Ishikawa (cell line): Measurements from ENCODE around the gene CST6.

Source experiments
- EP300 ChIP-seq: IDR thresholded peaks from 2 replicates; pipeline ENCODE4 v1.6.1; 2012; ENCODE audit warnings: borderline replicate concordance
- FOXM1 ChIP-seq: IDR thresholded peaks from 2 replicates; pipeline ENCODE4 v1.6.1; 2012; ENCODE audit warnings: low read depth, borderline replicate concordance
- RAD21 ChIP-seq: IDR thresholded peaks from 2 replicates; pipeline ENCODE4 v1.6.1; 2012; ENCODE audit warnings: low read depth
- REST ChIP-seq: IDR thresholded peaks from 2 replicates; pipeline ENCODE4 v1.6.1; 2012; ENCODE audit warnings: low read depth, mild to moderate bottlenecking

- TF ChIP-seq RAD21 (no peak), FOXM1 (no peak), EP300 (no peak), REST (no peak)
These were observed 30.6 kb downstream of the CST6 start for GRCh38 chr11:66042227-66042995.
